Measurements from ENCODE around the gene CFAP69.

DNA sequence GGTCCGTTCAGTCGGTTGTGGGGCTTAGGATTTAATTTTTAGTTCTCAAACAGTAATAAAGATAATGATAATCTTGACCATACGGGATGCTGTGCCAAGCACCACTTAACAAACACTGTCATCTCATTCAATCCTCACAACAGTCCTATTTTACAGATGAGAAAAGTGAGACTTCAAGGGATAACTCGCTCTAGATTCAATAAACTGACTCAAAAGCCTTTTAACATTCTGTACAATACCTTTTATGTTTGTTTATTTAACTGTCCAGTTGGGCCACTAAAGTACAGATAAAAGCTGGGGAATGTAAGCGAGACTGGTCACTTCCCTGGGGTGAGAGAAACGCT is 437 bp upstream of the CFAP69 start:
- TF ChIP-seq, protein P1, sequence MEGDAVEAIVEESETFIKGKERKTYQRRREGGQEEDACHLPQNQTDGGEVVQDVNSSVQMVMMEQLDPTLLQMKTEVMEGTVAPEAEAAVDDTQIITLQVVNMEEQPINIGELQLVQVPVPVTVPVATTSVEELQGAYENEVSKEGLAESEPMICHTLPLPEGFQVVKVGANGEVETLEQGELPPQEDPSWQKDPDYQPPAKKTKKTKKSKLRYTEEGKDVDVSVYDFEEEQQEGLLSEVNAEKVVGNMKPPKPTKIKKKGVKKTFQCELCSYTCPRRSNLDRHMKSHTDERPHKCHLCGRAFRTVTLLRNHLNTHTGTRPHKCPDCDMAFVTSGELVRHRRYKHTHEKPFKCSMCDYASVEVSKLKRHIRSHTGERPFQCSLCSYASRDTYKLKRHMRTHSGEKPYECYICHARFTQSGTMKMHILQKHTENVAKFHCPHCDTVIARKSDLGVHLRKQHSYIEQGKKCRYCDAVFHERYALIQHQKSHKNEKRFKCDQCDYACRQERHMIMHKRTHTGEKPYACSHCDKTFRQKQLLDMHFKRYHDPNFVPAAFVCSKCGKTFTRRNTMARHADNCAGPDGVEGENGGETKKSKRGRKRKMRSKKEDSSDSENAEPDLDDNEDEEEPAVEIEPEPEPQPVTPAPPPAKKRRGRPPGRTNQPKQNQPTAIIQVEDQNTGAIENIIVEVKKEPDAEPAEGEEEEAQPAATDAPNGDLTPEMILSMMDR (IDR thresholded peaks at IDR 0.05; ENCODE audit: borderline replicate concordance, extremely low read depth, low read length, poor library complexity, severe bottlenecking): no peak
- TF ChIP-seq EZH2 (IDR thresholded peaks at IDR 0.05; ENCODE audit: borderline replicate concordance, low read depth, low read length, severe bottlenecking): no peak
